ENCODE measurements around the gene LEFTY1. TPM values are rescaled to one million over a fixed set of nuclear protein-coding genes. Genes with fewer than 3 reads are reported as not detected.

LEFTY1 gene
- polyA plus RNA-seq, 3 donors = 0.13 TPM; not detected in 2

DNA sequence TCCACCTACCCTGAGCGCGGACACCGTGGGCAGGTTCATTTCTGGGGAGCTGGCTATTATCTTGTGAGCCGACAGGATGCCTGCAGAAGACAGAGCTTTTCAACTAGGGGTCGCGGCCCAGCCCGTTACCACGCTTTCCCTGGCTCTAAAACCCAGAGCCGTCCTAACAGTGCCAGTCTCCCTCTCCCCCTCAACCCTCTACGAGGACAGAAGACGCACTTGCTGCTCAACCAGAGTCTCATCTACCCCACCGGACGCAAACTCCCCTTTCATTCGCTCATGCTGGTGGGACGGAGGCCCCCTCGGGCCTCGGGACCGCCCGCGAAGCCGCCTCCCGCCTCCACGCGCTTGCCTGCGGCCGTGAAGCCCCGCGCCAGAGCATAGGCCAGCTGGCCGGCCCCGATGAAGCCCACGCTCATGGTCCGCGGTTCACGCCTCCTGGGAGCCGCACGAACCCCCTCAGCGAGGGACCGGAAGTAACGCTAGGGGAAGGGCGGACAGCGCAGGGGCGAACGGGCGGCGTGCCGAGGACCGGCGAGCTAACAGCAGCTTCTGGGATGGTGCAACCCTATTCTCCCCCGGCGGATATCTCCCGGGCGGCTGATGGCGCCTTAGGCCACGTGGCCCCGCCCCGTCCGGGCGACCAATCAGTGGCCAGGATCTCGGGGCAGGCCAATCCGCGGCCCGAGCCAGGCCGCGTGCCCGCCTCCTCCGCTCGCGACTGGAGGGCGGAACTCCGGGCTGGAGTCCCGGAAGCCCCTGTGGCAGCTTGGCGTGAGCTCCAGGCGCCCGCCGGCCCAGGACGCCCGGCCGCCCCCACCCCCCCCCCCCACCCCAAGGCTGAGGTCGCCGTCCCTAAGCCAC, 35.0 kb upstream of the LEFTY1 start, which contains the start of gene PYCR2:
Gene PYCR2, minus strand, starts transcription at position 559 of the 864 bp plus-strand sequence. Its CDS starts 140 bp downstream, at position 419.
- H3K4me1 ChIP-seq (ENCODE audit: control insufficient read depth in 1 of 2, insufficient read depth in 2 of 2, low read length in 2 of 2) = peaks cover 14 to 44% of the 10 kb centered on the region in 2 donors

DNA sequence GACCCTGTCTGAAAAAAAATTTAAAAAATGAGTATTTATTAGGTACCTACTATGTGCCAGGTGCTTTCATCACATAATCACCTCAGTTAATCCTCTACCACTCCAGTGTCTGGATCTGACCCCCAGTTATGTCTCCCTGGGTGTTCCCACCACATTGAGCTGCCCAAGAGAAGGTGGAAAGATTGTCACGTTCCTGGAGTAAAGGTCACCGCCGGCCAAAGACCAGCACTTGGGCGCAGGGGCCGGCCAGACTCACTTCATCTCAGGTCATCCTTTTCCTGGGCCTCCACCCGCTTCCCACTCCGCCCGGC, 34.4 kb upstream of the LEFTY1 start:
- Histone ChIP-seq H3K9me3 (replicated peaks in 1 of 2; ENCODE audit: control insufficient read depth in 1 of 2, insufficient read depth in 1 of 2, low read length in 2 of 2) (no peaks in the 10 kb centered on the region), H2AFZ (ENCODE audit: insufficient read depth, low read depth, low read length, poor library complexity, severe bottlenecking) (peak overlapping the region; percentile 98), H3K27me3 (ENCODE audit: control insufficient read depth in 2 of 2, insufficient read depth in 2 of 2, low read length in 2 of 2) (no peaks in the 10 kb centered on the region), H3K4me3 (replicated peaks in 1 of 3; ENCODE audit: low read depth in 2 of 3, low read length in 3 of 3) (peak overlapping the region; percentile 78 to 92 (median 78)), H3K27ac (ENCODE audit: low read depth in 1 of 2, low read length in 2 of 2) (peak overlapping the region; percentile 78 to 98), H3K79me2 (ENCODE audit: insufficient read depth, low read length) (peaks cover 18% of the 10 kb centered on the region), H4K20me1 (ENCODE audit: insufficient read depth, low read length) (no peaks in the 10 kb centered on the region), H3K36me3 (replicated peaks in 1 of 2; ENCODE audit: control insufficient read depth in 1 of 2, insufficient read depth in 2 of 2, low read length in 2 of 2) (peaks cover 28 to 43% of the 10 kb centered on the region in 2 donors), H3K4me2 (replicated peaks; ENCODE audit: extremely low read depth, low read length, poor library complexity, severe bottlenecking) (peak overlapping the region; percentile 90), H3K4me1 (ENCODE audit: control insufficient read depth in 1 of 2, insufficient read depth in 2 of 2, low read length in 2 of 2) (peaks cover 14 to 44% of the 10 kb centered on the region in 2 donors), H3K9ac (ENCODE audit: insufficient read depth, low read length, poor library complexity, severe bottlenecking) (peak overlapping the region; percentile 94)
- H3K4me3 Mint-ChIP-seq = peak overlapping the region; percentile 90 to 94
- peak overlapping the region; percentile 93 to 97 (median 94) for H3K27ac Mint-ChIP-seq
- H3K27me3 Mint-ChIP-seq (ENCODE audit: low read depth in 3 of 3) = peaks cover 0 to 3% (median 2%) of the 10 kb centered on the region in 3 donors
- TF ChIP-seq, protein P1, sequence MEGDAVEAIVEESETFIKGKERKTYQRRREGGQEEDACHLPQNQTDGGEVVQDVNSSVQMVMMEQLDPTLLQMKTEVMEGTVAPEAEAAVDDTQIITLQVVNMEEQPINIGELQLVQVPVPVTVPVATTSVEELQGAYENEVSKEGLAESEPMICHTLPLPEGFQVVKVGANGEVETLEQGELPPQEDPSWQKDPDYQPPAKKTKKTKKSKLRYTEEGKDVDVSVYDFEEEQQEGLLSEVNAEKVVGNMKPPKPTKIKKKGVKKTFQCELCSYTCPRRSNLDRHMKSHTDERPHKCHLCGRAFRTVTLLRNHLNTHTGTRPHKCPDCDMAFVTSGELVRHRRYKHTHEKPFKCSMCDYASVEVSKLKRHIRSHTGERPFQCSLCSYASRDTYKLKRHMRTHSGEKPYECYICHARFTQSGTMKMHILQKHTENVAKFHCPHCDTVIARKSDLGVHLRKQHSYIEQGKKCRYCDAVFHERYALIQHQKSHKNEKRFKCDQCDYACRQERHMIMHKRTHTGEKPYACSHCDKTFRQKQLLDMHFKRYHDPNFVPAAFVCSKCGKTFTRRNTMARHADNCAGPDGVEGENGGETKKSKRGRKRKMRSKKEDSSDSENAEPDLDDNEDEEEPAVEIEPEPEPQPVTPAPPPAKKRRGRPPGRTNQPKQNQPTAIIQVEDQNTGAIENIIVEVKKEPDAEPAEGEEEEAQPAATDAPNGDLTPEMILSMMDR (IDR thresholded peaks at IDR 0.05) = no peak
- H3K9me3 Mint-ChIP-seq = peaks cover 0 to 1% (median 0%) of the 10 kb centered on the region in 7 donors
- H3K36me3 Mint-ChIP-seq = peaks cover 16 to 39% of the 10 kb centered on the region in 2 donors
- H3K4me1 Mint-ChIP-seq = peaks cover 38% of the 10 kb centered on the region
- WGBS (ENCODE audit: insufficient coverage) = 0% methylated on average over 8 of the region's 8 CpGs
- intact Hi-C loops (cut with micrococcal nuclease) = no loop called here
- DNase-seq = no peak

More for the DNA sequence above, 35.0 kb upstream of the LEFTY1 start, which contains the start of gene PYCR2:
- peak within 1 kb of the TSS; percentile 90 to 94 for H3K4me3 Mint-ChIP-seq
- intact Hi-C loops (cut with micrococcal nuclease) = no loop called here
- peaks cover 0 to 1% (median 0%) of the 10 kb centered on the region in 7 donors for H3K9me3 Mint-ChIP-seq
- Histone ChIP-seq H3K9me3 (replicated peaks in 1 of 2; ENCODE audit: control insufficient read depth in 1 of 2, insufficient read depth in 1 of 2, low read length in 2 of 2) (no peaks in the 10 kb centered on the region), H4K20me1 (ENCODE audit: insufficient read depth, low read length) (no peaks in the 10 kb centered on the region), H3K27ac (ENCODE audit: low read depth in 1 of 2, low read length in 2 of 2) (peak within 1 kb of the TSS; percentile 78 to 98), H2AFZ (ENCODE audit: insufficient read depth, low read depth, low read length, poor library complexity, severe bottlenecking) (peak within 1 kb of the TSS; percentile 98), H3K4me3 (replicated peaks in 1 of 3; ENCODE audit: low read depth in 2 of 3, low read length in 3 of 3) (peak within 1 kb of the TSS; percentile 78 to 92 (median 78)), H3K9ac (ENCODE audit: insufficient read depth, low read length, poor library complexity, severe bottlenecking) (peak within 1 kb of the TSS; percentile 94), H3K79me2 (ENCODE audit: insufficient read depth, low read length) (peaks cover 18% of the 10 kb centered on the region), H3K36me3 (replicated peaks in 1 of 2; ENCODE audit: control insufficient read depth in 1 of 2, insufficient read depth in 2 of 2, low read length in 2 of 2) (peaks cover 26 to 38% of the 10 kb centered on the region in 2 donors), H3K4me2 (replicated peaks; ENCODE audit: extremely low read depth, low read length, poor library complexity, severe bottlenecking) (peak within 1 kb of the TSS; percentile 90), H3K27me3 (ENCODE audit: control insufficient read depth in 2 of 2, insufficient read depth in 2 of 2, low read length in 2 of 2) (no peaks in the 10 kb centered on the region)
- under 1% methylated on average over 67 of the region's 80 CpGs for WGBS (ENCODE audit: insufficient coverage)
- peak; percentile 97 for DNase-seq
- H3K27me3 Mint-ChIP-seq (ENCODE audit: low read depth in 3 of 3) = peaks cover 0 to 5% (median 2%) of the 10 kb centered on the region in 3 donors
- H3K27ac Mint-ChIP-seq = peak within 1 kb of the TSS; percentile 93 to 97 (median 94)
- H3K36me3 Mint-ChIP-seq = peaks cover 12 to 33% of the 10 kb centered on the region in 2 donors
- H3K4me1 Mint-ChIP-seq = peaks cover 38% of the 10 kb centered on the region
- TF ChIP-seq, protein P1 (IDR thresholded peaks at IDR 0.05) = no peak

Data from CD14-positive monocyte (primary cell).